Measurements from ENCODE around the gene MMP25.

Gene MMP25

DNA sequence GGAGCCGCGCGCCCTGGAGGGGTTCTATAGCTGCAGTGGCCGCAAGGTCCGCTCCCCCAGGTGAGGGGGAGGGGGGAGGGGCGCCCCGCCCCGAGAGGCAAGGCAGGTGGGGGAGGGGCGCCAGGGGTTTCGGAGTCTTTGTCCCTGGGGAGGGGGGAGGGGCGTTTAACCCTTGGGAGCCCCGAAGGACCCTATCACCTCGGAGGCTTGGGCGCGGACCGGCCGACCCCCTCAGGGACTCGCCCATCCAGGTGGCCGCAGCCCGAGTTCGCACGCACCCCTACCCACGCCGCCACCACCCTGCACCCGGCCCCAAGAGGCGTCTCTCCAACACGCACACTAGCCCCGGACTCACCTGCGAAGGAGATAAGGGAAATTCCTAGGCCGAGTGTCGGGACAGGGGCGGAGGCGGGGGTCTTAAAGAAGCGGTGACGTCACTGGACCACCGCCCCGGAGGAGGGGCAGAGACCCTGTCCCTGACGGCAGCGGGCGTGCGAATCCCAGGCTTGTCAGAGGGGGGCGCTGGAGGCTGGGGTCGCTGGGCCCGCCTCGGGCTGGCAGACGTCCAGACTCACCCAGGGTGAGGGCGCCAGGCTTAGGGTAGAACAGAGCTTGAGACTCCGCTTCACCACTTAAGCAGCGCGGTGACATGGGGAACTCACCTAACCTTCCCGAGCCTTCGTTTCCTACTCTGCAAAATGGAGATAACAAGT, 28.4 kb upstream of the MMP25 start, which contains the start of gene CLDN6:
TSS of gene CLDN6 (minus strand) at position 390 of the 713 bp plus-strand sequence. CDS start 2,162 bp downstream, outside the sequence.
- peak; percentile 76 for DNase-seq

- DNase-seq = no peak
Measured at GRCh38 chr16:3019594-3020246, 26.6 kb upstream of the MMP25 start.

DNA sequence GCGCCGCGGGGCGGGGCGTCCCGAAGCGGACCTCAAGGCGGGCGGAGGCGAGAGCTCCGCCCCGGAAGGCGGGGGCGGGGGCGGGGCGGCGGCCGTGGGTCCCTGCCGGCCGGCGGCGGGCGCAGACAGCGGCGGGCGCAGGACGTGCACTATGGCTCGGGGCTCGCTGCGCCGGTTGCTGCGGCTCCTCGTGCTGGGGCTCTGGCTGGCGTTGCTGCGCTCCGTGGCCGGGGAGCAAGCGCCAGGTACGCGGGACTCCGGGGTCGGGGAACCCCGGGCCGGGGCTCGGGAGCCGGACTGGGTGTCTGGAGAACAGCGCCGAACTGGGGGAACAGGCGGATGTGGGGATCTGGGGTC, 26.1 kb upstream of the MMP25 start, which contains the start of gene TNFRSF12A:
TSS of gene TNFRSF12A (plus strand) at position 122 of the 357 bp plus-strand sequence. CDS start at position 152, 30 bp downstream.
- peak; percentile 90 for DNase-seq

- DNase-seq = peak; percentile 61
Measured at GRCh38 chr16:3020604-3021448, 25.5 kb upstream of the MMP25 start.

DNA sequence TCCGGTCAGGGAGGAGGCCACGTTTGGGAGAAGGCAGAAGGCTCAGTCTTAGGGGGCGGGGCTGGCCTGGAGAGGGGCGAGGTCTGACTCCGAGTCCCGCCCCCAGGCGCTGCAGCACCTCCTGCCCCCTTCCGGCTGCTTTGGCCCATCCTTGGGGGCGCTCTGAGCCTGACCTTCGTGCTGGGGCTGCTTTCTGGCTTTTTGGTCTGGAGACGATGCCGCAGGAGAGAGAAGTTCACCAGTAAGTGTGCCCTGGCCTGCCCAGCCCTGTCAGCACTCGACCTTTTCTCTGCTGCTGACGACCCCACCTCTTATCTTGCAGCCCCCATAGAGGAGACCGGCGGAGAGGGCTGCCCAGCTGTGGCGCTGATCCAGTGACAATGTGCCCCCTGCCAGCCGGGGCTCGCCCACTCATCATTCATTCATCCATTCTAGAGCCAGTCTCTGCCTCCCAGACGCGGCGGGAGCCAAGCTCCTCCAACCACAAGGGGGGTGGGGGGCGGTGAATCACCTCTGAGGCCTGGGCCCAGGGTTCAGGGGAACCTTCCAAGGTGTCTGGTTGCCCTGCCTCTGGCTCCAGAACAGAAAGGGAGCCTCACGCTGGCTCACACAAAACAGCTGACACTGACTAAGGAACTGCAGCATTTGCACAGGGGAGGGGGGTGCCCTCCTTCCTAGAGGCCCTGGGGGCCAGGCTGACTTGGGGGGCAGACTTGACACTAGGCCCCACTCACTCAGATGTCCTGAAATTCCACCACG, 24.7 kb upstream of the MMP25 start:
- peak; percentile 93 for DNase-seq

GRCh38 chr16:3022208-3022683, 24.1 kb upstream of the MMP25 start:
- peak; percentile 86 for DNase-seq

DNA sequence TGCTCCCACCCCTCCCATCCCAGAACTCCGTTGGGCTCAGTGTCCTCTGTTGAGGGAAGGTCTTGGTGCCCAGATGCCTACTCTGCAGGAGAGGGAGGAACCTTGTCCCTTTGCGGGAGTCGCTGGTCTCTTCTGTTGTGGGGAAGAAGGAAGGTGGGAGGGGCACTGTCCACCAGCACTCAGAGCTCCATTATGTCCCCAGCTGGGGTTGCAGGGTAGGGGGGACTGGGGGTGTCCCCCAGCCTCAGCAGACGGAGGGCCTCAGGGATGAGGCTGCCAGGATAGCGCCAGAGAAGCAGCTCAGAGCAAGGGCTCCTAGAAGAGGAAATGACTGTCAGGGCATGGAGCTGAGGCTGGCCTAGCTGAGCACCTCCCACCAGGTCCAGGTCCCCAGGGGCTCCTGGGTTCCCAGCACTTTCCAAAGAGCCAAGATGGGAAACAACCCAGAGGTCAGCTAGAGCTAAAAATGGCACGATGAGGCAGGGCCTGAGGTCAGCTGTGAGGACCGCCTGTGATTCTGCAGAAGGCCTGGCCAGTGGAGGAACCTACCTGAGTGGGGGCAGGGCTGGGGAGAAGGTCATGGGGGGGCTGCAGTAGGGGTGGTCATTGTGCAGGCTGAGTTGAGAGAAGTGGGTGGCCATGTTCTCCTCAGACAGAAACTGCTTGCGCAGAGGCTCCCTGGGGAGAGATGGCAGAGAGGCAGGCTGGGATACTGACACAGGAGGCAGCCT, 23.5 kb upstream of the MMP25 start:
- DNase-seq = no peak

DNA sequence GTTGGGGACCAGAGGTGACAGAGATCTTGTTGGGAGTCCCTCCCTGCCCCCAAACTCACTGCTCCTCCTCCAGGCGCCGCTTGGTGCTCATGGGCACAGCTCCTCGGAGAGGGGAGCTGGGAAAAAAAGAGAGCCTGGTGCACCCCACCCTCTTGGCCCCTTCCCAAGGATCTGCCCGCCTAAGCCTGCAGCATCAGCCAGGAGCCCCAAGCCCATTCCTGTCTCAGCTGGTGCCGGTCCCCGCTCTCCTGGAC, 23.0 kb upstream of the MMP25 start:
- peak; percentile 78 for DNase-seq

- DNase-seq = peak; percentile 99
Measured at GRCh38 chr16:3023669-3024478, 22.5 kb upstream of the MMP25 start, which contains the start of the genes HCFC1R1 and THOC6. Gene HCFC1R1, minus strand, starts transcription at chr16:3023942. Its CDS starts 1 bp downstream, at chr16:3023941. Gene THOC6, plus strand, starts transcription at chr16:3024035. Its CDS starts 292 bp downstream, at chr16:3024327.

DNA sequence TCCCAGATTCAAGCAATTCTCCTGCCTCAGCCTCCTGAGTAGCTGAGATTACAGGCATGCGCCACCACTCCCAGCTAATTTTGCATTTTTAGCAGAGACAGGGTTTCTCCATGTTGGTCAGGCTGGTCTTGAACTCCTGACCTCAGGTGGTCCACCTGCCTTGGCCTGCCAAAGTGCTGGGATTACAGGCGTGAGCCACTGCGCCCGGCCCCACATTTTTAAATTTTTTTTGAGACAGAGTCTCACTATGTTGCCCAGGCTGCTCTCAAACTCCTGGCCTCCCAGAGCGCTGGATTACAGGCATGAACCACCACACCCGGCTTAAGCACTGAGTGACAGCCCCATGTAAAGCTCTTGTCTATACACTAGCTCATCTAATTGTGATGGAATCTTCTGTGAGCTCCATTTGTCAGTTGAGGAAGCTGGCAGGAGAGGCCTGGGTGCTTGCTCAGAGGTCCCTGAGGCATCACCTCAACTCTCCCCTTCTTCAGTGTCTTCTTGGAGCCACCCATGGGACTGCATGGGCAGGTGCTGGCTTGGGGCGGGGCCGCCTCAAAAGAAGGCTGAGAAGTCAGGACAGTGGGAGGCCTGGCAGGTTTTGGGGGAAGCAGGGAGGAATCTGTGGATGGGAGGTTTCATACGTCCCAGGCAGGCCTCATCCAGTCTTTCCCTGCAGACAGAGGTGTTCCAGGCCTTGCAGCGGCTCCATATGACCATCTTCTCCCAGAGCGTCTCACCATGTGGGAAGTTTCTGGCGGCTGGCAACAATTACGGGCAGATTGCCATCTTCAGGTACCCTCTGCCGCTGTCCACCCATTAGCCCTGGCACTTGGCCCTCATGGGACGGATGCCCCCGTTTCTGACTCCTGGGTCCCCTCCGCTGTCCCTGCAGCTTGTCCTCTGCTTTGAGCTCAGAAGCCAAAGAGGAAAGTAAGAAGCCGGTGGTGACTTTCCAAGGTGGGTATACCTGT, 21.0 kb upstream of the MMP25 start:
- DNase-seq = no peak

DNA sequence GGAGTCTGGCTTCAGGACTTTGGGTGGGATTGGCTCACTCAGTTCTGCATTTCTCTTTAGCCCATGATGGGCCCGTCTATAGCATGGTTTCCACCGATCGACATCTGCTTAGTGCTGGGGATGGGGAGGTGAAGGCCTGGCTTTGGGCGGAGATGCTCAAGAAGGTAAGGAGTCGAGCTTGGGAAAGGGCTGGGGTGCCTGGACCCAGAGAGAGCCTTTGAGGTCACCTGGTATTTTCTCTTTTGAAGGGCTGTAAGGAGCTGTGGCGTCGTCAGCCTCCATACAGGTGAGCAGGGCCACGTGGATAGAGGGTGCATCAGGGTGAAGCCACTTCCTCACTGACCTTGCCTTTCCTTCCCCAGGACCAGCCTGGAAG, 20.4 kb upstream of the MMP25 start:
- DNase-seq = no peak

DNA sequence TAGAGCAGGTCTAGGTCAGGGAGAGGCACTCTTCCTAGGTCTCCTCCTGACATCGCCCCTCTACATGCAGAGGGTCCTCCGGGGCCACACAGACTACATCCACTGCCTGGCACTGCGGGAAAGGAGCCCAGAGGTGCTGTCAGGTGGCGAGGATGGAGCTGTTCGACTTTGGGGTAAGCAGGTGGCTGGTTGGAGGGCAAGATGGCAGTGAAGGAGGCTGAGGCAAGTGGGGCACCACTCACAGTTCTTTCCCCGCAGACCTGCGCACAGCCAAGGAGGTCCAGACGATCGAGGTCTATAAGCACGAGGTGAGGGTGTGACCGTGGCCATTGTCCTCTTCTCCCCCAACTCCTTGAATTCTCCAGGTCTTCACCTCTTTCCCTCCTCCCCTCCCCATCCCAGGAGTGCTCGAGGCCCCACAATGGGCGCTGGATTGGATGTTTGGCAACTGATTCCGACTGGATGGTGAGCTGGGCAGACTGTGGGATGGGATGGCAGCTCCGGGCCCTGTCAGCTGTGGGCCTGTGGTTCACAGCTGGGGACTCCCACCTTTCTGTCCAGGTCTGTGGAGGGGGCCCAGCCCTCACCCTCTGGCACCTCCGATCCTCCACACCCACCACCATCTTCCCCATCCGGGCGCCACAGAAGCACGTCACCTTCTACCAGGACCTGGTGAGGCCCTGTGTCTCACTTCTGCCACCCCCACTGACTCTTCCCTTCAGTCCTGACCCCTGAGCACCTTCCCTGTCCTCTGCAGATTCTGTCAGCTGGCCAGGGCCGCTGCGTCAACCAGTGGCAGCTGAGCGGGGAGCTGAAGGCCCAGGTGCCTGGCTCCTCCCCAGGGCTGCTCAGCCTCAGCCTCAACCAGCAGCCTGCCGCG, 19.5 kb upstream of the MMP25 start:
- no peak for DNase-seq

DNA sequence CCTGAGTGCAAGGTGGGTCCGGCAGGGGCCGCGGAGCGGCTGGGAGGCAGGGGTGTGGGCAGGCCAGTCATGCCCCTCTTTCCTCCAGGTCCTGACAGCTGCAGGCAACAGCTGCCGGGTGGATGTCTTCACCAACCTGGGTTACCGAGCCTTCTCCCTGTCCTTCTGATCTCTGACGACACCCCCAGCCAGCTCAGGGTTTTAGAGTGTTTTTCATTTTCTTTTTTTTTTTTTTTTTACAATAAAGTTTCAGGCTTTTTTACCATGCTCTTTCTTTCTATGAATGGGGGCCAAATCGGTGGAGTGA, 18.9 kb upstream of the MMP25 start:
- DNase-seq = no peak

- DNase-seq = peak; percentile 90
Measured at GRCh38 chr16:3027983-3028715, 18.2 kb upstream of the MMP25 start.

DNA sequence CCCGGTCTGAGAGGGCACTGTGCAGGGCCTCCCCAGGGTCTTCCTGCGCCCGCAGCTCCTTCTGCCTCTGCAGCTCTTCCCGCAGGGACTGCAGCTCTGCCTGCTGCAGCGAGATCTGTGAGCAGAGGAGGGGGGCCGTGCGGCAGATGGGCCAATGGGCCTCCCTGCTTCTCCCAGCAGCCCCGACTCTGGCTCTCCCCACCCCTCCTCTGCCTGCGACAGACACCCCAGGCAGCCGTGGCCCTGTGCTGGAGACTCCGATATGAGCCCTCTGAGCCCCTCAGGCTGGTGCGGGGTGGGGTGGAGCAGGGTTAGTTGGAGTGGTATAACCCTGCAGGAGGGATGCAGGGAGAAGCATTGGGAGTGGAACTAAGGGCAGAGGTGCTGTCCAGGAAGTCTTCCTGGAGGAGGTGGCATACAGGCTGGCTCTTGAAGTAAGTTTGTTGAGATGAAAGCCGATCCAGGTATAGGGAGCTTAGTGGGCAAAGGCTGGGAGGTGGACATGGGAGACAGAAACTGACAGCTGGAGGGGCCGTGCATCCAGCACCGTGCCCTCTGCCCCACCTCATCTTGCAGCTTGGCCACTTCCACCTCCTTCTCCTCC, 17.5 kb upstream of the MMP25 start:
- no peak for DNase-seq

- peak; percentile 52 for DNase-seq
Measured at GRCh38 chr16:3029491-3030221, 16.7 kb upstream of the MMP25 start.

Data from hematopoietic multipotent progenitor cell treated with erythropoietin and hydrocortisone succinate and interleukin-3 and kit ligand, for 6 days (in vitro differentiated cells).